Gastrocnemius medialis (tissue), 4 donors: ENCODE measurements around the gene CCDC50. TPM values are rescaled to one million over a fixed set of nuclear protein-coding genes. Genes with fewer than 3 reads are reported as not detected.

Experiments used
- ATAC-seq, 2 donors: fragments of 150-250 bp; one replicate each; pipeline ENCODE4 v1.9.1; 2016
- DNase-seq, 2 donors: peaks; one replicate each; pipeline ENCODE4 v3.0.0-alpha.2; 2019
- H3K27ac ChIP-seq, 4 donors: fragments of 200-600 bp; sonication (generic); 1 replicate in 1 of 4; 2 replicates in 3 of 4; pipeline ENCODE4 v1.5.1; 2016 to 2018; ENCODE audit warnings: mild to moderate bottlenecking in 2 of 4, moderate library complexity in 1 of 4
- H3K27me3 ChIP-seq, 3 donors: fragments of 200-600 bp; sonication (generic) in 2 of 3; 1 replicate in 1 of 3; 2 replicates in 2 of 3; pipeline versions ENCODE4 v1.5.1 to v1.6.0; 2016 to 2019; ENCODE audit warnings: mild to moderate bottlenecking in 1 of 3, moderate library complexity in 1 of 3
- H3K36me3 ChIP-seq, 2 donors: fragments of 200-600 bp; sonication (generic) in 1 of 2; one replicate each; pipeline ENCODE4 v1.5.1; 2017 to 2018
- H3K4me1 ChIP-seq, 2 donors: fragments of 200-600 bp; sonication (generic) in 1 of 2; one replicate each; pipeline ENCODE4 v1.5.1; 2016 to 2017; ENCODE audit warnings: mild to moderate bottlenecking in 2 of 2
- H3K4me3 ChIP-seq, 4 donors: fragments of 200-600 bp; sonication (generic) in 3 of 4; 1 replicate in 1 of 4; 2 replicates in 3 of 4; pipeline ENCODE4 v1.5.1; 2016 to 2019; ENCODE audit warnings: mild to moderate bottlenecking in 2 of 4
- H3K9me3 ChIP-seq, 3 donors: fragments of 200-600 bp; sonication (generic) in 2 of 3; 1 replicate in 1 of 3; 2 replicates in 2 of 3; pipeline ENCODE4 v1.5.1; 2016 to 2019
- CTCF ChIP-seq, 5 experiments: fragments of 450-650 bp in 3 of 5; fragments of 200-600 bp in 2 of 5; sonication (generic) in 2 of 5; IDR thresholded peaks in 4 of 5; conservative IDR thresholded peaks in 1 of 5; 1 replicate in 4 of 5; 2 replicates in 1 of 5; pipeline ENCODE4 v1.5.1; 2016 to 2019; ENCODE audit warnings: antibody characterized with exemption in 5 of 5, mild to moderate bottlenecking in 3 of 5, moderate library complexity in 3 of 5
- POLR2A ChIP-seq, 2 donors: fragments of 450-650 bp; IDR thresholded peaks; one replicate each; pipeline ENCODE4 v1.6.1; 2017; ENCODE audit warnings: antibody characterized with exemption in 2 of 2, mild to moderate bottlenecking in 2 of 2, moderate library complexity in 2 of 2
- in situ Hi-C, 4 donors: fragments of 200-750 bp; cut with MboI; loops; one replicate each; pipeline versions ENCODE4 v1.15.0 to v1.8.0; 2017; ENCODE audit warnings: low sequenced_read_pairs in 4 of 4
- intact Hi-C: fragments of 100-400 bp; cut with DNase I; formaldehyde crosslinking; loops from one replicate; pipeline ENCODE4 v1.15.1; 2023; ENCODE audit warnings: low total_unique reads
- total RNA-seq, 4 donors: library from RNA; depleted of rRNA; stranded (reverse); fragments of >200 nt; gene quantifications; one replicate each; pipeline versions ENCODE4 v1.1.0 to v1.2.3, GENCODE V29; 2016

Gene CCDC50
- total RNA-seq, 4 donors from 2014 or later, result 45.0 to 69.9 (median 64.2) TPM

- Histone ChIP-seq H3K4me3 (no peak overlapping the region), H3K4me1 (no peaks in the 10 kb centered on the region), H3K27me3 (no peaks in the 10 kb centered on the region), H3K27ac (no peak overlapping the region), H3K9me3 (no peaks in the 10 kb centered on the region), H3K36me3 (no peaks in the 10 kb centered on the region)
- intact Hi-C loops (no loop called here), in situ Hi-C loops (no loop called here)
- no peak for TF ChIP-seq POLR2A (IDR thresholded peaks at IDR 0.05)
- no peak for TF ChIP-seq CTCF (IDR thresholded peaks at IDR 0.05 in 4 of 5, conservative IDR thresholded peaks at IDR 0.05 in 1 of 5)
- ATAC-seq (no peak), DNase-seq (no peak)
These were observed 15.0 kb upstream of the CCDC50 start for GRCh38 chr3:191314109-191314728.

- Histone ChIP-seq H3K9me3 (no peaks in the 10 kb centered on the region), H3K4me3 (no peak overlapping the region), H3K4me1 (no peaks in the 10 kb centered on the region), H3K27ac (no peak overlapping the region), H3K27me3 (no peaks in the 10 kb centered on the region), H3K36me3 (no peaks in the 10 kb centered on the region)
- DNase-seq, result no peak
- no peak for TF ChIP-seq POLR2A (IDR thresholded peaks at IDR 0.05)
- TF ChIP-seq CTCF (IDR thresholded peaks at IDR 0.05 in 4 of 5, conservative IDR thresholded peaks at IDR 0.05 in 1 of 5), result no peak
- no peak for ATAC-seq
- intact Hi-C loops (no loop called here), in situ Hi-C loops (no loop called here)
These were observed 12.2 kb upstream of the CCDC50 start for GRCh38 chr3:191316876-191317603.

- Histone ChIP-seq H3K27me3 (no peaks in the 10 kb centered on the region), H3K4me1 (no peaks in the 10 kb centered on the region)
- intact Hi-C loops, result no loop called here
These were observed 8.9 kb upstream of the CCDC50 start for GRCh38 chr3:191320316-191320715.

GRCh38 chr3:191321019-191321767 lies 8.0 kb upstream of the CCDC50 start:
- Histone ChIP-seq H3K27ac (no peak overlapping the region), H3K9me3 (no peaks in the 10 kb centered on the region), H3K27me3 (no peaks in the 10 kb centered on the region), H3K4me3 (no peak overlapping the region), H3K4me1 (no peaks in the 10 kb centered on the region), H3K36me3 (no peaks in the 10 kb centered on the region)
- TF ChIP-seq POLR2A (IDR thresholded peaks at IDR 0.05) (no peak), CTCF (IDR thresholded peaks at IDR 0.05 in 4 of 5, conservative IDR thresholded peaks at IDR 0.05 in 1 of 5) (no peak)
- ATAC-seq, result no peak
- intact Hi-C loops (no loop called here), in situ Hi-C loops (no loop called here)
- DNase-seq, result no peak

More at GRCh38 chr3:191320316-191320715, 8.9 kb upstream of the CCDC50 start:
- in situ Hi-C loops, result no loop called here
- Histone ChIP-seq H3K9me3 (no peaks in the 10 kb centered on the region), H3K27ac (no peak overlapping the region), H3K36me3 (no peaks in the 10 kb centered on the region), H3K4me3 (no peak overlapping the region)
- TF ChIP-seq POLR2A (IDR thresholded peaks at IDR 0.05) (no peak), CTCF (IDR thresholded peaks at IDR 0.05 in 4 of 5, conservative IDR thresholded peaks at IDR 0.05 in 1 of 5) (no peak)
- ATAC-seq, result no peak
- no peak for DNase-seq
